Calu3 (cell line): ENCODE results near the gene ACTA1. TPM values are rescaled to one million over a fixed set of nuclear protein-coding genes. Genes with fewer than 3 reads are reported as not detected.
A peak's percentile ranks its signal among the peaks of the same experiment; 100 is the strongest.

Experiments used
- BruUV-seq: library from RNA; stranded (reverse); fragments of 400-500 nt; replicated peaks from 2 replicates; lab custom pipeline; 2021; lab: Mats Ljungman, UMichigan
- CTCF ChIA-PET: fragments of 300-600 bp; sonication (Branson Sonifier 250); formaldehyde crosslinking; loops from one replicate; lab custom pipeline; 2022; ENCODE audit warnings: antibody characterized with exemption; lab: Charles Lee
- DNase-seq: peaks from one replicate; pipeline ENCODE4 v3.0.0; 2022
- H3K27ac Mint-ChIP-seq: one replicate; pipeline ENCODE4 v1.8.0; 2022; ENCODE audit warnings: mixed read lengths; ENCODE audit not compliant: unreplicated experiment
- H3K27me3 Mint-ChIP-seq: one replicate; pipeline ENCODE4 v1.8.0; 2022; ENCODE audit warnings: mixed read lengths; ENCODE audit not compliant: unreplicated experiment
- H3K36me3 Mint-ChIP-seq: one replicate; pipeline ENCODE4 v1.8.0; 2022; ENCODE audit warnings: mild to moderate bottlenecking, moderate library complexity, mixed read lengths; ENCODE audit not compliant: insufficient read depth, unreplicated experiment
- H3K4me1 Mint-ChIP-seq: one replicate; pipeline ENCODE4 v1.8.0; 2022; ENCODE audit warnings: mild to moderate bottlenecking, low read depth, mixed read lengths; ENCODE audit not compliant: unreplicated experiment
- H3K4me3 Mint-ChIP-seq: one replicate; pipeline ENCODE4 v1.8.0; 2022; ENCODE audit warnings: mild to moderate bottlenecking, low read depth, moderate library complexity, mixed read lengths; ENCODE audit not compliant: unreplicated experiment
- H3K9me3 Mint-ChIP-seq: one replicate; pipeline ENCODE4 v1.8.0; 2022; ENCODE audit warnings: low read depth, mixed read lengths; ENCODE audit not compliant: unreplicated experiment
- CTCF ChIP-seq: fragments of 200-600 bp; IDR thresholded peaks from one replicate; pipeline ENCODE4 v1.8.0; 2022; ENCODE audit warnings: antibody characterized with exemption; ENCODE audit not compliant: unreplicated experiment
- intact Hi-C: fragments of 100-400 bp; cut with micrococcal nuclease; formaldehyde crosslinking; loops from one replicate; pipeline ENCODE4 v1.10.0; 2022; ENCODE audit not compliant: unreplicated experiment
- total RNA-seq: library from RNA; stranded (reverse); gene quantifications from 2 replicates; pipeline ENCODE4 v1.2.3, GENCODE V29; 2022

Gene ACTA1
- total RNA-seq, 1 experiment from 2014 or later = 0.45 TPM

- H3K4me1 Mint-ChIP-seq = no peaks in the 10 kb centered on the region
- H3K9me3 Mint-ChIP-seq = no peaks in the 10 kb centered on the region
- H3K36me3 Mint-ChIP-seq = peaks cover 10% of the 10 kb centered on the region
- no peak for DNase-seq
- H3K27me3 Mint-ChIP-seq = peaks cover 74% of the 10 kb centered on the region
- no TSS peak for BruUV-seq
- CTCF ChIA-PET = interaction anchor here (0.6 kb wide), 1 partner anchor 183 kb away, joined by 3 read pairs; no protein-coding TSS in a partner anchor
- intact Hi-C loops = no loop called here
- TF ChIP-seq CTCF = no peak
- H3K4me3 Mint-ChIP-seq = no peak overlapping the region
- no peak overlapping the region for H3K27ac Mint-ChIP-seq
Measured at GRCh38 chr1:229431284-229432115, 2.4 kb downstream of the ACTA1 start.

GRCh38 chr1:229430761-229431283 lies 3.1 kb downstream of the ACTA1 start:
- intact Hi-C loops = no loop called here
- peak; percentile 64 for DNase-seq
- no peaks in the 10 kb centered on the region for H3K9me3 Mint-ChIP-seq
- peaks cover 10% of the 10 kb centered on the region for H3K36me3 Mint-ChIP-seq
- CTCF ChIA-PET = interaction anchor here (0.6 kb wide), 1 partner anchor 182 kb away, joined by 3 read pairs; no protein-coding TSS in a partner anchor
- no peak for TF ChIP-seq CTCF
- no peaks in the 10 kb centered on the region for H3K4me1 Mint-ChIP-seq
- H3K27me3 Mint-ChIP-seq = peaks cover 80% of the 10 kb centered on the region
- BruUV-seq = no TSS peak
- no peak overlapping the region for H3K4me3 Mint-ChIP-seq
- H3K27ac Mint-ChIP-seq = no peak overlapping the region

- no peak overlapping the region for H3K4me3 Mint-ChIP-seq
- peaks cover 84% of the 10 kb centered on the region for H3K27me3 Mint-ChIP-seq
- H3K36me3 Mint-ChIP-seq = peaks cover 5% of the 10 kb centered on the region
- no TSS peak for BruUV-seq
- H3K27ac Mint-ChIP-seq = no peak overlapping the region
- intact Hi-C loops = no loop called here
- CTCF ChIA-PET = interaction anchor here (0.7 kb wide), 1 partner anchor 52 kb away, joined by 3 read pairs; no protein-coding TSS in a partner anchor
- no peak for DNase-seq
- no peaks in the 10 kb centered on the region for H3K9me3 Mint-ChIP-seq
- H3K4me1 Mint-ChIP-seq = no peaks in the 10 kb centered on the region
- TF ChIP-seq CTCF = no peak
Measured at GRCh38 chr1:229428256-229428655, 5.6 kb downstream of the ACTA1 start.

GRCh38 chr1:229427572-229427971 lies 6.3 kb downstream of the ACTA1 start:
- H3K9me3 Mint-ChIP-seq = no peaks in the 10 kb centered on the region
- CTCF ChIA-PET = interaction anchor here (0.7 kb wide), 1 partner anchor 53 kb away, joined by 3 read pairs; no protein-coding TSS in a partner anchor
- BruUV-seq = no TSS peak
- no peaks in the 10 kb centered on the region for H3K4me1 Mint-ChIP-seq
- peaks cover 5% of the 10 kb centered on the region for H3K36me3 Mint-ChIP-seq
- no peak for DNase-seq
- TF ChIP-seq CTCF = no peak
- intact Hi-C loops = no loop called here
- peaks cover 77% of the 10 kb centered on the region for H3K27me3 Mint-ChIP-seq
- no peak overlapping the region for H3K4me3 Mint-ChIP-seq
- no peak overlapping the region for H3K27ac Mint-ChIP-seq
